Measurements from ENCODE around the gene SUPT7L. TPM values are rescaled to one million over a fixed set of nuclear protein-coding genes. Genes with fewer than 3 reads are reported as not detected.

The SUPT7L gene
- total and polyA plus RNA-seq, 2 of the 13 experiments (the other 11 are each of a cell fraction or from before 2014, with no cell fraction given) = 32.9 to 77.5 TPM

GRCh38 chr2:27705851-27706622 lies 42.6 kb upstream of the SUPT7L start (continued):
- no peak for TF ChIP-seq E2F5 (CRISPR knock-in tag; conservative IDR thresholded peaks at IDR 0.05)
- no peak for TF ChIP-seq ZNF441 (CRISPR knock-in tag; IDR thresholded peaks at IDR 0.05; ENCODE audit: borderline replicate concordance)
- no peak for TF ChIP-seq SYNCRIP (IDR thresholded peaks at IDR 0.05; ENCODE audit: insufficient read depth, low read depth, low read length)
- TF ChIP-seq GATAD2A (CRISPR knock-in tag; IDR thresholded peaks at IDR 0.05) = peak; percentile 35; the same call in 1 of the 2 replicates
- no peak for TF ChIP-seq HIVEP1 (CRISPR knock-in tag; IDR thresholded peaks at IDR 0.05)
- TF ChIP-seq CSRNP1 (CRISPR knock-in tag; IDR thresholded peaks at IDR 0.05) = no peak
- no peak for TF ChIP-seq IKZF5 (CRISPR knock-in tag; IDR thresholded peaks at IDR 0.05)
- TF ChIP-seq ZNF639 (CRISPR knock-in tag; conservative IDR thresholded peaks at IDR 0.05) = no peak
- no peak for TF ChIP-seq SMYD3 (CRISPR knock-in tag; IDR thresholded peaks at IDR 0.05)
- no peak for TF ChIP-seq ZNF296 (CRISPR knock-in tag; conservative IDR thresholded peaks at IDR 0.05)
- TF ChIP-seq PATZ1 (CRISPR knock-in tag; IDR thresholded peaks at IDR 0.05) = 0 out of 2 replicates have a peak, but pooled peaks have one; percentile 21
- TF ChIP-seq ZBTB21 (CRISPR knock-in tag; IDR thresholded peaks at IDR 0.05) = 0 out of 2 replicates have a peak, but pooled peaks have one; percentile 31
- no peak for TF ChIP-seq ZNF572 (CRISPR knock-in tag; IDR thresholded peaks at IDR 0.05)
- TF ChIP-seq PBX2 (CRISPR knock-in tag; IDR thresholded peaks at IDR 0.05) = no peak
- no peak for TF ChIP-seq ZNF101 (CRISPR knock-in tag; IDR thresholded peaks at IDR 0.05; ENCODE audit: borderline replicate concordance, low read depth)
